GM12875 (cell line): ENCODE data around the gene STEAP3.
A peak's percentile ranks its signal among the peaks of the same experiment; 100 is the strongest.

Experiments used
- H3K4me3 ChIP-seq: one replicate; pipeline ENCODE4 v1.5.1; 2011; ENCODE audit warnings: low read depth, low read length, control low read depth
- TF ChIP-seq, protein P1 (sequence below): IDR thresholded peaks from 2 replicates; pipeline ENCODE4 v1.5.1; 2011; ENCODE audit warnings: low read depth, mild to moderate bottlenecking, control low read depth, inconsistent platforms, low read length, moderate library complexity, borderline replicate concordance; ENCODE audit not compliant: insufficient read depth

The STEAP3 gene

DNA sequence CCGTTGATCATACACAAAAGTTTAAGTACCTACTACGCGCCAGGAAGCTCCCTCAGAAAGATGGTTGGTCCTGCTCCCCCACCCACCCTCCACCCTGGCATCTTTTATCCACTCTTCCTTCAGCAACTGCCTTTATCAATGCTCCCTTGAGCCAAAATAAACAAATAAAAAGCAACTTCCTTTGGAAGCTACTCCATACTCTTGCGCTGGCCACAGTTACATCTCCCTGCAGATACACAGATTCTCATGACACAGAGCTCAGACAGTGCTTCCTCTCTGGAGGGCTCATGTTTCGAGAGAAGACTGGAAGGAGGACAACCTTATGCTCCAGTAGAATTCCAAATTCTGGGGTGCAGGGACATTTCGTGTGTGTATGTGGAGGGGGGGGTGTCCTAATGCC is 3.8 kb upstream of the STEAP3 start:
- H3K4me3 ChIP-seq = no peak overlapping the region
- TF ChIP-seq, protein P1, sequence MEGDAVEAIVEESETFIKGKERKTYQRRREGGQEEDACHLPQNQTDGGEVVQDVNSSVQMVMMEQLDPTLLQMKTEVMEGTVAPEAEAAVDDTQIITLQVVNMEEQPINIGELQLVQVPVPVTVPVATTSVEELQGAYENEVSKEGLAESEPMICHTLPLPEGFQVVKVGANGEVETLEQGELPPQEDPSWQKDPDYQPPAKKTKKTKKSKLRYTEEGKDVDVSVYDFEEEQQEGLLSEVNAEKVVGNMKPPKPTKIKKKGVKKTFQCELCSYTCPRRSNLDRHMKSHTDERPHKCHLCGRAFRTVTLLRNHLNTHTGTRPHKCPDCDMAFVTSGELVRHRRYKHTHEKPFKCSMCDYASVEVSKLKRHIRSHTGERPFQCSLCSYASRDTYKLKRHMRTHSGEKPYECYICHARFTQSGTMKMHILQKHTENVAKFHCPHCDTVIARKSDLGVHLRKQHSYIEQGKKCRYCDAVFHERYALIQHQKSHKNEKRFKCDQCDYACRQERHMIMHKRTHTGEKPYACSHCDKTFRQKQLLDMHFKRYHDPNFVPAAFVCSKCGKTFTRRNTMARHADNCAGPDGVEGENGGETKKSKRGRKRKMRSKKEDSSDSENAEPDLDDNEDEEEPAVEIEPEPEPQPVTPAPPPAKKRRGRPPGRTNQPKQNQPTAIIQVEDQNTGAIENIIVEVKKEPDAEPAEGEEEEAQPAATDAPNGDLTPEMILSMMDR = no peak

- H3K4me3 ChIP-seq = no peak overlapping the region
- TF ChIP-seq, protein P1 = no peak
Observed at GRCh38 chr2:119220720-119221301, 2.8 kb upstream of the STEAP3 start.

- H3K4me3 ChIP-seq = no peak overlapping the region
- TF ChIP-seq, protein P1 = no peak
Observed at GRCh38 chr2:119221609-119222008, 2.0 kb upstream of the STEAP3 start.

DNA sequence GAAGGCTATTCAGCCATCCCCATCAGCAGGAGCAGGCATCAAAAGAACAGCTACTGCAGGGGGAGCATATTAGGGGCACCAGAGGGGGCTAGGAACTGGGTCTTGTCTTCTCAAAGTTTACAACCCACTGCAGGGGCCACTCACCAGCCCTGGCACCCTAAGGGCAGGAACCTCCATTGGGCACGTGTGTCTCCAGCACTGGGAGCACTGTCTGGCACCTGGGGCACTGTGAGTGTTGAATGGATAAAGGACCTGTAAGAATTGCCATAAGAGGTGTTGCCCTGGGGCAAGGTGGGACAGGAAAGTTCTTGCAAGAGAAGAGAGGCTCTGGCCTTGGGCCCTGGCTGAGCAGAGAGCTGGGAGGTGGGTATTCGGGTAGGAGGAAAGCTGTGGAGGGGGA is 1.4 kb upstream of the STEAP3 start:
- TF ChIP-seq, protein P1 = no peak
- no peak overlapping the region for H3K4me3 ChIP-seq

- peak overlapping the region; percentile 51 for H3K4me3 ChIP-seq
- TF ChIP-seq, protein P1 = no peak
Observed at GRCh38 chr2:119222863-119223520, 642 bp upstream of the STEAP3 start.

DNA sequence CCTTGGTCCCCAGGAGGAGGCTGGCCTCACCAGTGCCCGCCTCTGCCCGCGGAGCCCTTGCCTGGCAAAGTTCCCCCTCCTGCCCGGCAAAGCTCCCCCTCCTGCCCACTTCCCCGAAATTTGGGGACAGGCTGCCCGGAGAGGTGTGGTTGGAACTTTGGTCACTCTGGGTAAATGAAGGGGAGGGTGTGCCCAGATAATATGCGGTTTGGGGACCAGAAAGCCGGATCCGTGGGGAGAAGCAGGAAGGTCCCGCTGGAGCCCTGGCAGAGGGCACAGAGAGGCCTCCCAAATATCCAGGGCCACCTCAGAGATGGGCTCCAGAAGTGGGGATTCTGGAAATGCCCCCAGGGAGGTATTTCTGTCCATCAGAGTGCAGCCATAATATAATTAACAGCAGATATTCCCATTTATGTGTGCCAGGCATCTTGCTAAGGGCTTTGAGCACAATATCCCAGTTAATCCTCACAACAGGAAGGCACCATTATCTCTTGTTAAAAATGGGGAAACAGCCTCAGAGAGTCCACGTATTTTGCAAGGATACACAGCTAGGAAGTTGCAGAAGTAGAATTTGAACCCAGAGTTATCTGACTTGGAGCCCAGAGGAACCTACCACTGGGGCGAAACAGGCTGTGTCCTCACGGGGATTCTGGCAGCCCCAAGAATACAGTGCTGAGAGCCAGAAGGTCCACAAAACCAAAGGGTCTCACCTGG is 914 bp downstream of the STEAP3 start:
- peak overlapping the region; percentile 51 for H3K4me3 ChIP-seq
- TF ChIP-seq, protein P1 = no peak
